Measurements from ENCODE around the gene MAGED1.
"Not testable (repeated sequence)": the region's sequence is repeated elsewhere in the genome, so short reads cannot be mapped to it uniquely, and the experiment has no call there.

MAGED1 gene

DNA sequence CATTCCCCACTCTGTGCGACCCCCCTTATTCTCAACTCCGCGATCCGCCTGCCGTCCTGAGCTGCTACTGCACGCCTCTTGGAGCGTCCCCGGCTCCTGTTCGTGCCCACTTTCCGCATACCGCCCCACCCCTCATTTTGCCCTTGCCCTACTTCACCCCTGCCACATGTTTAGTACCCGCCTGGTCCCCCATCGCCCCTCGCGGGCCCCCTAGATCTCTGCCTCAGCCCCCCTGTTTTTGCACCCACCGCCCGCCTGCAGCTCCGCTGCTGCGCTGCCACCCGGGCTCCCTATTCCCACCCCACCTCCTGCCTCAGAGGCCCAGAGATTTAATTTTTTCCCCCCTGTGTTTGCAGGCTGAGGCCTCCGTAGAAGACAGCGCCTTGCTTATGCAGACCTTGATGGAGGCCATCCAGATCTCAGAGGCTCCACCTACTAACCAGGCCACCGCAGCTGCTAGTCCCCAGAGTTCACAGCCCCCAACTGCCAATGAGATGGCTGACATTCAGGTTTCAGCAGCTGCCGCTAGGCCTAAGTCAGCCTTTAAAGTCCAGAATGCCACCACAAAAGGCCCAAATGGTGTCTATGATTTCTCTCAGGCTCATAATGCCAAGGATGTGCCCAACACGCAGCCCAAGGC, 1.4 kb downstream of the MAGED1 start:
- FAIRE-seq (no peak), DNase-seq (ENCODE audit: insufficient read length, low spot score) (no peak)
- TF ChIP-seq, protein P1, sequence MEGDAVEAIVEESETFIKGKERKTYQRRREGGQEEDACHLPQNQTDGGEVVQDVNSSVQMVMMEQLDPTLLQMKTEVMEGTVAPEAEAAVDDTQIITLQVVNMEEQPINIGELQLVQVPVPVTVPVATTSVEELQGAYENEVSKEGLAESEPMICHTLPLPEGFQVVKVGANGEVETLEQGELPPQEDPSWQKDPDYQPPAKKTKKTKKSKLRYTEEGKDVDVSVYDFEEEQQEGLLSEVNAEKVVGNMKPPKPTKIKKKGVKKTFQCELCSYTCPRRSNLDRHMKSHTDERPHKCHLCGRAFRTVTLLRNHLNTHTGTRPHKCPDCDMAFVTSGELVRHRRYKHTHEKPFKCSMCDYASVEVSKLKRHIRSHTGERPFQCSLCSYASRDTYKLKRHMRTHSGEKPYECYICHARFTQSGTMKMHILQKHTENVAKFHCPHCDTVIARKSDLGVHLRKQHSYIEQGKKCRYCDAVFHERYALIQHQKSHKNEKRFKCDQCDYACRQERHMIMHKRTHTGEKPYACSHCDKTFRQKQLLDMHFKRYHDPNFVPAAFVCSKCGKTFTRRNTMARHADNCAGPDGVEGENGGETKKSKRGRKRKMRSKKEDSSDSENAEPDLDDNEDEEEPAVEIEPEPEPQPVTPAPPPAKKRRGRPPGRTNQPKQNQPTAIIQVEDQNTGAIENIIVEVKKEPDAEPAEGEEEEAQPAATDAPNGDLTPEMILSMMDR (IDR thresholded peaks at IDR 0.05; ENCODE audit: insufficient read depth, missing control alignments) = no peak

DNA sequence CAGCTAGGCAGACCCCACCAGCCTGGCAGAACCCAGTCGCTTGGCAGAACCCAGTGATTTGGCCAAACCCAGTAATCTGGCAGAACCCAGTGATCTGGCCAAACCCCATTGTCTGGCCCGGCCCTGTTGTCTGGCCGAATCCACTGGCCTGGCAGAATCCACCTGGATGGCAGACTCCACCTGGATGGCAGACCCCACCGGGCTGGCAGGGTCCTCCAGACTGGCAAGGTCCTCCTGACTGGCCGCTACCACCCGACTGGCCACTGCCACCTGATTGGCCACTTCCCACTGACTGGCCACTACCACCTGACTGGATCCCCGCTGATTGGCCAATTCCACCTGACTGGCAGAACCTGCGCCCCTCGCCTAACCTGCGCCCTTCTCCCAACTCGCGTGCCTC, 3.2 kb downstream of the MAGED1 start:
- TF ChIP-seq, protein P1 (IDR thresholded peaks at IDR 0.05; ENCODE audit: insufficient read depth, missing control alignments) = no peak
- FAIRE-seq (no peak), DNase-seq (ENCODE audit: insufficient read length, low spot score) (no peak)

- FAIRE-seq (no peak), DNase-seq (ENCODE audit: insufficient read length, low spot score) (no peak)
- TF ChIP-seq, protein P1 (IDR thresholded peaks at IDR 0.05; ENCODE audit: insufficient read depth, missing control alignments) = no peak
Measured at GRCh38 chrX:51899741-51900140, 6.3 kb downstream of the MAGED1 start.

DNA sequence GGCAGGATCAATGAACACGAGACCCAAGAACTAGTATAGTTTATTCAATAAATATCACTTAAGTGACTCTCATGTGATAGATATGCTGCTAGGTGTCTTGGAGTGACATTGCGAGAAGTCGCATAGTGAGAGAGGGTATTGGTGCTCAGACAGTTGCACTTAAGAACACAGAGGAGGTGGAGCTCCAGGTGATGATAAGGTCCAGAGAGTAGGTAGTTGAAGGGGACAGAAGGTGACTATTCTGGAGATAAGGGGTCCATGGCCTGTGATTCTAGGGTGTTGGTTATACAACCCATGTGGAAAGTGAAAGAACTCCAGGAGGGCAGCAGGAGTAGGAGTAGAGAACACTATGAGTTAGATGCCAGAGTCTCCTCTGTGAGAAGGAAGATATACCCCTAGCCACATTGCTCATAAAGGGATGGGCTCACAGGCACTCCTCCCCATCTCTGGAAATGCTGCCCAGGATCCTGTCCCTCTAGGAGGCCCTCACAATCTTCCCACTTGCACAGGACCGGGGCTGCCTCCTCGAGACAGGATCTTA, 9.2 kb downstream of the MAGED1 start:
- DNase-seq (ENCODE audit: insufficient read length, low spot score) (no peak), FAIRE-seq (no peak)
- TF ChIP-seq, protein P1 (IDR thresholded peaks at IDR 0.05; ENCODE audit: insufficient read depth, missing control alignments) = no peak

DNA sequence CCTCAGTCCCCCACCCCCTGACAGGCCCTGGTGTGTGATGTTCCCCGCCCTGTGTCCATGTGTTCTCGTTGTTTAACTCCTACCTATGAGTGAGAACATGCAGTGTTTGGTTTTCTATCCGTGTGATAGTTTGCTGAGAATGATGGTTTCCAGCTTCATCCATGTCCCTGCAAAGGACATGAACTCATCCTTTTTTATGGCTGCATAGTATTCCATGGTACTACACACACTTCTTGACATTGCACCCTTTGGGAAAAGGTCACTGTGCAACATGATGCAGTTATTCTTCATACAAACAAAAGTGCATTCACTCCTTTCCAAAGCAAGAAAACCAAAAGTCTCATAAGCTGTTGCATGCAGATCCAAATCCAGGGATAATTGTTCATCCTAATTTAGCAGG, 11.7 kb downstream of the MAGED1 start:
- DNase-seq (ENCODE audit: insufficient read length, low spot score); FAIRE-seq: not testable (repeated sequence)

DNA sequence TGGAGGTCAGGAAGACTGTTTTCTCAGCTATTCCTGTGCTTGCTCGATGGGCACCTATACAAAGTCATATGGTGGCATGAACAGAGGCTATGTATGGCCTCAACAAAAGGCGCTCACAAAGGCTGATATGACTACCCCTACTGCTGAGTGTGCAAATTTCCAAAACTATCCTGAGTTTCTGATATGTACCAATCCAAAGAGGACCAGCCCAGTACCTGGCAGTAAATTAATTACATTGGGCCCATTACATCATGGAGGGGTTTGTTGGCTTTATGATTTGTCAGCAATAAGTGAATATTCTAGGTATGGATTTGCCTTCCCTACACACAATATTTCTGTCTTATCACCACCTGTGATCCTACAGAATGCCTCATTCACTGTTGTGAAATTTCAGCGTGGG, 12.3 kb downstream of the MAGED1 start:
- TF ChIP-seq, protein P1 (IDR thresholded peaks at IDR 0.05; ENCODE audit: insufficient read depth, missing control alignments) = no peak
- FAIRE-seq (no peak), DNase-seq (ENCODE audit: insufficient read length, low spot score) (no peak)

DNA sequence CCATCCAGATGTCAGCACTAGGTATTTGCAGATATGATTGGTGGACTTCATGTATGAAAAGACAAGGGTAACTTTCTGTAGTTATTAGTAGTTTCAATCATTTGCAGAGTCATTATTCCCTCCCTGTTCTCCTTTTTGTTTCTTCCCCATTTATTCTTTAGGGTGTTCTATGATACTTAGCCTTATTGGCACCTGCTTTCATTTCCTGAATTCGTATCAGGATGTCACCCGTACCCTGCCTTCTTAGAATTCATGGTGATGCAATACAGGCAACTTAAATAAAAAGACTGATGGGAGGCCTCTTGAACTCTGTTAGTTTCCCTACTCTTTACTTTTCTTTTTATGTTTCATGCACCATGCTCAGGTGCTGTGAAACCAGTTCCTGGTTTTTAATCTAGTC, 24.2 kb downstream of the MAGED1 start:
- TF ChIP-seq, protein P1 (IDR thresholded peaks at IDR 0.05; ENCODE audit: insufficient read depth, missing control alignments) = no peak
- FAIRE-seq (no peak), DNase-seq (ENCODE audit: insufficient read length, low spot score) (no peak)

Measured in D721Med (cell line).